HG03135 (cell line): Measurements from ENCODE around the gene PPP1R14C.

Source experiments
- ATAC-seq: cut with Tn5 transposase; IDR thresholded peaks from one replicate; pipeline ENCODE4 v1.9.1; 2021; ENCODE audit warnings: mild to moderate bottlenecking, moderate library complexity; ENCODE audit not compliant: unreplicated experiment

The PPP1R14C gene

DNA sequence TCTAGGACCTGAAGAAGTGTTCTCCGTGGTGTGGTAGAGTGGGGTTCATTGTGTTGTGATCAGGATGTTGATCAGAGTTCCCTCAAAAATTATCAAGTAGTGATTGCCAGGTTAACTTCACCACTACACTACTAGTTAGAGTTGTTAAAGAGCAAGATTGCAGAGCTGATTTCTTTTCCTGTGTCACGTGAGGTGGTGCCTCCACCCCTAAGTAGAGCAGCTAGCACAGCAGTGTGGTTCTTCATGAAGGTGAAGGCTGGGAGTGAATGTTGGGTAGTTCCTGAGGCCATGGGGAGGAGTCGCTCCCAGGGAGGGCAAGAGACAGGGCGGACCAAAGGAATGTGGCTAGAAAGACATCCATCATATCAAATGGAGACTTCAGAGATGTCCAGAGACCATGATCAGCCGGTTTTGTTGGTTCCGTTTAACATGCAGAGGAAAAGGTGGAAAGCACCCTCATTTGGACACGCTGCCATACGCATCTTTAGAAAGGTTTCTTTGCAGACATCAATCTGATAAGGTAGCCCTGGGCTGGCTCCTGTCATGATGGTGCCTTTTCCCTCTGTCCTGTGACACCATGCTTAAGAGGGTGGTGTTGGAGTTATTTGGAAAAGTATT is 146.7 kb downstream of the PPP1R14C start:
- ATAC-seq: no peak

DNA sequence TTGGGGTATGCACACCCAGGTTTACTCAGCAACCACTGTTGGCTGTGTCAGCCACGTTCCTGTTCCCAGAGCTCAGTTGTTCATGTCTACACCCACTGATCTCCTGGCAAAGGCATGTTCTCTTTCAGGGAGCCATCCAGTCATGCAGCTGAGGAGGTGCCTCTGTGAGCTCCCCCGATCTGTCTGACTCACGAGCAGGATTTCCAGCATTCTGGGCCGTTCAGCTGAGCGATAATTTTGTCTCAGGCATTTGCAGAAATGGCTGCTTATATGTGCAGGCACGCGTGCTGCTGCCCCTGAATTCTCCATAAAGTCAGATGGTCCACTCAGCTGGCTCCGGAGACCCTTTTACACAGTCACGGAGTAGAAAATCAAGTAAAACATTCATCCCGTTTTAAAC is 147.6 kb downstream of the PPP1R14C start:
- no peak for ATAC-seq

GRCh38 chr6:150291968-150292710 is 149.3 kb downstream of the PPP1R14C start:
- no peak for ATAC-seq

DNA sequence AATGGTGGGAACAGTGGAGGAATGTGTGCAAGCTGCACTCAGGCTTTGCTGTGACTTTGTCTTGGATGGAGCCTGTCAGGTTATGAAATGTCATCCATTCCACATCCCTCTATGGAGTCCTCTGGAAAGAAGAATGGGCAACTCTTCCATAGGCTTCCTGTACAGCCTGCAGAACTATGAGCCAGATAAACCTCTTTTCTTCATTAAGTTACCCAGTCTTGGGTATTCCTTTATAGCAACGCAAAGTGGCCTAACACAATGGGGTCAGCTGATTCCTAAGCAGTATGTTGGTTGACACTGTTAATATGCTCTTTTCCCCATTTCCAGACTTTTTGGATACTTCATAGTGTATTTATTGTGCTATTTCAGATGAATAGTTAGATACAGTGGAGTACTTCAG is 150.2 kb downstream of the PPP1R14C start:
- ATAC-seq: no peak

- ATAC-seq: no peak
Measured at GRCh38 chr6:150293423-150294173, 150.8 kb downstream of the PPP1R14C start.

DNA sequence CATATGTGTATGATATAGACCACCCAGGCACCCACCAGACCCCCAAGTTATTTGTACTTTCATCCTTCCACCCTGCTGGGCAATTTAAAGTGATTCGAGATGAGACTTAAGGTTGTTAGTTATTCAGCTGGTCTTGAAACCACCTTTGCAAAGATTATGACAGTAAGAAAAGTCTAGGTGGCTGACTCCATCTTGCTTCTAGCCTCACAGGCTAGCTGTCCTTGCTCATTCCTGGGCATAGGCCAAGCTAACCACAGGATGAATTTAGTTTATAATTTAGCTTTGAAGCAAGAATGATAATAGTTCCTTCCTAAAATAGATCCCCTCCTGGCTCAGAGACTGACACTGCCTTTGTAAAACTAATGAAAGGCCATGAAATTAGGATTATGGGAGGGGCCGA is 154.0 kb downstream of the PPP1R14C start:
- no peak for ATAC-seq

DNA sequence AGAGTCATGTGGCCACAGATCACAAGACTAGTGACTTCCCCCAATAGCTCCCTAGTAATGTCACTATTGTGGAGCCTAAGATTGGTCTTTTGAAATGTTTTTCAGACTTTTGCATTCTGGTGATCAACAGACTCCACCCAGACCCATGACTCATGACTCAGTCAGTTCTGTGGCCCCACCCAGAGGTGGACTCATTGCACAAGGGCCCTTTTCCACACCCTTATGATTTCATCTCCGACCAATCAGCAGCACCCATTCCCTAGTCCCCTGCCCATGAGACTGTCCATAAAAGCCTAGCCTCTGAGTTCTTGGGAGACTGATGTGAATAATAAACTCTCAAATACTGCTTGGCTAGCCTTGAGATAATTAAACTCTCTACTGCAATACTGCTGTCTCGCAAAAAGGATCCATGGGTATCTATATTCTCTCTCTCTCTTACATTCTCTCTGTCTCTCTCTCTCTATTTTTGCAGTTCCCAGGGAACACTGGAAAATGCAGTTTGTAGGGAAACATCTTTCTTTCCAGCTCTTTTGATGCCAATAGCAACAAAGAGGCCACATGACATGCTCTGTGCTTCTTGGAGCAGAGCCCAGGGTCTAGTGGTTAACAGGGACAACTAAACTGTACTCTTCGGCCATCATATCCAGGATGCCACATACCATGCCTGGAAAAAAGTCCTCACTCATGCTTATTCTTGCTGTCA is 154.6 kb downstream of the PPP1R14C start:
- ATAC-seq: no peak

- no peak for ATAC-seq
Measured at GRCh38 chr6:150298030-150298380, 155.2 kb downstream of the PPP1R14C start.

DNA sequence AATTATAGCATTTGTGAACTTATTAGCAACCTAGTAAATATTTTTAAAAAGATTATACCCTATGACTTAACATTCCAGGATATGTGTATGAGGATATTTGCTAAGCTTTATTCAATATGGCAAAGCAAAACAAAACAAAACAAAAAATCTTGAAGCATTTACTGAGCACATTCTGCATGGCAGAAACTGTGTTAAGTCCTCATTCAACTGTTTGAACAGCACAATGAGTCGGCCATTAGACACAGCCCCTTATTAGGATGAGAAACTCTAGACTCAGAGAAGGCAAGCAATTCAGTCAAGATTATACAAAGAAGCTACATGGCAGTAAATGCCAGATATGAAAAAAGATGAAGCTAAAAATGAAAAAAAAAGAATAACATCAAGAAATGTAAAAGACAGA is 155.8 kb downstream of the PPP1R14C start:
- no peak for ATAC-seq
